Activated CD4-positive, alpha-beta T cell treated with anti-CD3 and anti-CD28 coated beads, Interleukin-2, amount 10 ng/mL, durations not matched to agents 7 days and 5 days (primary cell): ENCODE results near the gene BCL11B. TPM values are rescaled to one million over a fixed set of nuclear protein-coding genes. Genes with fewer than 3 reads are reported as not detected.

Experiments used
- CTCF ChIA-PET: fragments of 350-600 bp; sonication (Branson Sonifier 250); formaldehyde crosslinking; loops from one replicate; lab custom pipeline; 2021; ENCODE audit warnings: antibody characterized with exemption; lab: Charles Lee
- POLR2A ChIA-PET: fragments of 350-600 bp; sonication (Branson Sonifier 250); formaldehyde crosslinking; loops from one replicate; lab custom pipeline; 2021; ENCODE audit warnings: antibody characterized with exemption; lab: Charles Lee
- DNase-seq: peaks from one replicate; pipeline ENCODE4 v3.0.0-alpha.2; 2020
- H3K27ac Mint-ChIP-seq: one replicate; pipeline ENCODE4 v1.8.0; 2021; ENCODE audit warnings: mild to moderate bottlenecking, moderate library complexity, mixed read lengths
- H3K27me3 Mint-ChIP-seq: one replicate; pipeline ENCODE4 v1.8.0; 2021; ENCODE audit warnings: mixed read lengths
- H3K36me3 Mint-ChIP-seq: one replicate; pipeline ENCODE4 v1.8.0; 2021; ENCODE audit warnings: low read depth, mixed read lengths
- H3K4me1 Mint-ChIP-seq: one replicate; pipeline ENCODE4 v1.8.0; 2021; ENCODE audit warnings: mixed read lengths
- H3K4me3 Mint-ChIP-seq: one replicate; pipeline ENCODE4 v1.8.0; 2021; ENCODE audit warnings: mild to moderate bottlenecking, moderate library complexity, mixed read lengths
- H3K9me3 Mint-ChIP-seq: one replicate; pipeline ENCODE4 v1.8.0; 2021; ENCODE audit warnings: mixed read lengths
- total RNA-seq, 2 experiments: library from RNA; stranded (reverse); gene quantifications; one replicate each; pipeline ENCODE4 v1.2.3, GENCODE V29; 2021

Gene BCL11B
- total RNA-seq, 2 experiments from 2014 or later: 115 to 116 TPM

DNA sequence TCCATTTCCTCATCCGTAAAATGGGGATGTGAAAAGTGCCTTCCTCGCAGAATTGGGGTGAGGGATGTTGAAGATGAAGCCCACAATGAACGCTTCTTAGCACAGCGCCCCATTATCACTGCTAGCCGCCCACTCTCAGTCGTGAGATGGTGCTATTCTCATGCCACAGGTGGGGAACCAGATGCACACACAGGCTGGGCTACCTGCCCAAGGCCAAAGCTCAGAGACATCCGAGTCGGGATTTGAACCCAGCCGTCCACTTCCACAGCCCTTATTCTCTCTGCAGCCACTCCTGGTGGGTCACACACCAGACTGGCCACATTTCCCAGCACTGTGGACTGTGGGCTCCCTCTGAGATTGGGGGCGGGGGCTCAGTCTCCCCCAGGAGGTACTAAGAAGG is 55.8 kb downstream of the BCL11B start:
- no peaks in the 10 kb centered on the region for H3K27me3 Mint-ChIP-seq
- no peaks in the 10 kb centered on the region for H3K9me3 Mint-ChIP-seq
- peak overlapping the region; percentile 76 for H3K27ac Mint-ChIP-seq
- ChIA-PET CTCF (interaction anchor here (0.9 to 2.9 kb wide), 8 partner anchors 8 to 50 kb away, joined by 3 to 17 read pairs (median 4); no protein-coding TSS in a partner anchor), POLR2A (no interaction called here)
- DNase-seq: no peak
- peaks cover 91% of the 10 kb centered on the region for H3K4me1 Mint-ChIP-seq
- H3K4me3 Mint-ChIP-seq: peak overlapping the region; percentile 49
- peaks cover 66% of the 10 kb centered on the region for H3K36me3 Mint-ChIP-seq

DNA sequence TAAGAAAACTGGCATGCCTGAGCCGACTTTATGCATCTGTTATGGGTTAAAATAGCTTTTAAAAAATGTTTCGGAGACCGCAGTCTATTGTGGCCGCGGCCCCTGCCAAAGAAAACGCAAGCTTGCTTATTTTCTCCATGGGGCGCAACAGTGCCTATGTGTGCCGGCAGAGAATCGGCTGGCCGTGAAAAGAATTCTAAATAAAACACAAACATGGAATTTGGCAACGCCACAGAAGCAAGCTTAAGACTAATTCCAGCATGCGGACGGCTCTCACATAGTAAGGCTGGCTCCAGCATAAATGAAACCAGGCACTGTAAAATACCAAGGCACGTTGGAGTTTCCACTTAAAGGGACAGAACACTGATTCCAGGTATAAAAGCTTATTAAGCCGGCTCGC is 56.7 kb downstream of the BCL11B start:
- Mint-ChIP-seq H3K36me3 (peaks cover 68% of the 10 kb centered on the region), H3K9me3 (no peaks in the 10 kb centered on the region), H3K27me3 (no peaks in the 10 kb centered on the region), H3K27ac (peak overlapping the region; percentile 76), H3K4me3 (peak overlapping the region; percentile 49), H3K4me1 (peaks cover 94% of the 10 kb centered on the region)
- ChIA-PET POLR2A (no interaction called here), CTCF (interaction anchor here (0.5 to 2.9 kb wide), 12 partner anchors 9 to 51 kb away, joined by 3 to 17 read pairs (median 6); no protein-coding TSS in a partner anchor)
- no peak for DNase-seq

DNA sequence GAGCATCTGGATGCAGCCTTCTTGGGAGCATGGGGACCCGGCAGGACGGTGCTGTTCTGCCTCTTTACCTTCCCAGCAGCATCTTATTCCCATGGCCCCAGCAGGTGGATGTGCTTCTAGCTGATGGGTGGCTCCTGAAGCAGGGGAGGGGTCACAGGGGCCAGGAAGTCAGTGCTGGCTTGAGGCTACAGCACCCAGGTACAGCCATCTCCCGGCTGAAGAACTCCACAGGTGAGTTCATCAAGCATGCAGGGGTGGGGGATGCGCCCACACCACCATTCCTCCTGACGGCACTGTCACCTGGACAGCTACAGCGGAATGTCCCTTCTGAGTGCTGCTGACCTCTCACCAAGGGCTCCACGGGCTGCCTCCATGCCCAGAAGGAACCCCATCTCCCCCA is 57.3 kb downstream of the BCL11B start:
- Mint-ChIP-seq H3K27ac (peak overlapping the region; percentile 65), H3K4me3 (peak overlapping the region; percentile 49), H3K36me3 (peaks cover 68% of the 10 kb centered on the region), H3K4me1 (peaks cover 94% of the 10 kb centered on the region), H3K27me3 (no peaks in the 10 kb centered on the region), H3K9me3 (no peaks in the 10 kb centered on the region)
- POLR2A ChIA-PET: no interaction called here
- CTCF ChIA-PET: interaction anchor here (0.5 to 2.9 kb wide), 11 partner anchors 9 to 1102 kb away, joined by 3 to 17 read pairs (median 6); no protein-coding TSS in a partner anchor
- DNase-seq: no peak

DNA sequence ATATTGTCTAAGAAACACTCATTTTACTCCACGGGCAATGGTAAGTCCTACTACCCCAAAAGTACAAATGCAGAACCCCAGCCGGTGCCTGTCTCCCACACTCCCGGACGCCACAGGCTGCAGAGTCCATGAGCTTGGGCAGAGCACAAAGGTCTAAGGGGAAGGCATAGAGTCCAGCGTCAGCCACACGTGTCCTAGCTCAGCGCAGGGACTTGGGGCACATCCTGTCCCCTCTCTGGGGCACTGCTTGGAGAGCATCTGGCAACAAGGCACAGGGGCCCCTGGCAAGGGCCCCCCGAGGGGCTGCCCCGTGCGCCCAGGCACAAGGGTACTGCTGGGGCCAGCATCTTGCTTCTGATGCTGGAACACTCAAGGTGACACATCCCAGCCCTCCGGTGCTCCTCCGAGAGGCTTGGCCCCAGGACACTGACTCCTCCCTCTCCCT is 58.4 kb downstream of the BCL11B start:
- DNase-seq: no peak
- no peaks in the 10 kb centered on the region for H3K9me3 Mint-ChIP-seq
- peak overlapping the region; percentile 63 for H3K4me3 Mint-ChIP-seq
- peaks cover 71% of the 10 kb centered on the region for H3K36me3 Mint-ChIP-seq
- ChIA-PET CTCF (interaction anchor here (0.9 to 1.3 kb wide), 2 partner anchors 14 to 22 kb away, joined by 3 to 4 read pairs; no protein-coding TSS in a partner anchor), POLR2A (no interaction called here)
- no peaks in the 10 kb centered on the region for H3K27me3 Mint-ChIP-seq
- H3K27ac Mint-ChIP-seq: peak overlapping the region; percentile 85
- H3K4me1 Mint-ChIP-seq: peaks cover 96% of the 10 kb centered on the region

DNA sequence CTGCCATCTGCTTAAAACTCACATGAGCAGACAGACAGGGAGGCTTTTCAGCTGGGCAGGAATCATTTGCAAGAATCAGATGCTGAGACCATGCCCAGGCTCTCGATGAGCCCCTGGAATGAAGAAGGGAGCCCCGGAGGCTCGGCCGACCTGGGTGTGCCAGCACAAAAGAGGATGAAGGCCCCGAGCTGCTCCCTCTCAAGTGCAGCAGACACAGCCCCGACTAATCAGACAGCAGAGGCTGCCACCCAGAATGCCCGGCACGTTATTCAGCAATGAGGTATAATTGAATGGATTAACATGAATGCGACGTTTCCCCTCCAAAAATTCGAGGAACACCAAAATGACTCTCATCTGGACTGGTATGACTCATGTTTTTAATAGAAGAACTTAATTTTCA is 58.9 kb downstream of the BCL11B start:
- ChIA-PET CTCF (interaction anchor here (0.9 to 1.5 kb wide), 3 partner anchors 14 to 53 kb away, joined by 3 to 4 read pairs (median 4); no protein-coding TSS in a partner anchor), POLR2A (no interaction called here)
- peaks cover 96% of the 10 kb centered on the region for H3K4me1 Mint-ChIP-seq
- no peaks in the 10 kb centered on the region for H3K9me3 Mint-ChIP-seq
- no peak for DNase-seq
- peak overlapping the region; percentile 85 for H3K27ac Mint-ChIP-seq
- peak overlapping the region; percentile 63 for H3K4me3 Mint-ChIP-seq
- peaks cover 68% of the 10 kb centered on the region for H3K36me3 Mint-ChIP-seq
- H3K27me3 Mint-ChIP-seq: no peaks in the 10 kb centered on the region

DNA sequence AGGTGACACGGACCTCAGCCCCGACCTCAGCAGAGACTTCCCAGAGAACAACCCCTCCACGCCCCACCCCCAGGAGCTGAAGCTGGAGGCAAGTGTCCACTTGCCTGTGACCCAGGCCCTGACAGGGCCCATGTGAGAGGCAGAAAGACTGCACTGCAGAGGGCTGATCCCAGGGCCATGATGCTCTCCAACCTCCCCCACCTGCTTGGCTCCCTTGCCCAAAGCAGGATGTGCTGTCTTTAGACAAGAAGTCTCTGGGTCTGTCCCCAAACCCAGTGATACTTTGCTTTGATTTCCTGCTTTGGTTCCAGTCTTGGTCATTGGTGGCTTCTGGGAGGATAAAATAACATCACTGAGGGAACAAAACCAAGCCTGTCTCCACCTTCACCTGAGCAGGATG is 59.4 kb downstream of the BCL11B start:
- peaks cover 99% of the 10 kb centered on the region for H3K4me1 Mint-ChIP-seq
- peak overlapping the region; percentile 63 for H3K4me3 Mint-ChIP-seq
- POLR2A ChIA-PET: no interaction called here
- H3K36me3 Mint-ChIP-seq: peaks cover 72% of the 10 kb centered on the region
- no peaks in the 10 kb centered on the region for H3K27me3 Mint-ChIP-seq
- no peaks in the 10 kb centered on the region for H3K9me3 Mint-ChIP-seq
- CTCF ChIA-PET: interaction anchor here (0.9 to 1.5 kb wide), 2 partner anchors 15 to 53 kb away, joined by 3 to 4 read pairs; no protein-coding TSS in a partner anchor
- peak overlapping the region; percentile 85 for H3K27ac Mint-ChIP-seq
- no peak for DNase-seq

DNA sequence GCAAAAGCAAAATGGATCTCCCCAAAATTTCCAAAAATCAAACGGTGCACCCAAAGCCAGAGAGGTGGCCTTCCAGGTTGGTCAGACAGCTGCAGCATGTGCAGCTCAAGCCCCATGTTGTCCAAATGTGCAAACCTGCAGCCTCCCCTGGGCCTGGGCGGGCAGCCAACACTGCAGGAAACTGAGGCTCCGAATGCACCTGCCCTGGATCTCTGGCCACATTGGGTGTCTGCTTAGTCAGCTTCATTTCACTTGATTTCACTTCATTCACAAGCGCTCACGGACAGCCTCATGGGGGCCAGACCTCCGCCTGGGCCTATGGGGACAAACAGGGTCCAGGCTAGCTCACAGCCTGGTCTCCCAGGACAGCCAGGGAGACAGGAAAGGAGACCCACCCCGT is 59.8 kb downstream of the BCL11B start:
- ChIA-PET POLR2A (no interaction called here), CTCF (interaction anchor here (0.7 to 1.5 kb wide), 2 partner anchors 16 to 54 kb away, joined by 3 to 4 read pairs; no protein-coding TSS in a partner anchor)
- peaks cover 76% of the 10 kb centered on the region for H3K36me3 Mint-ChIP-seq
- H3K4me3 Mint-ChIP-seq: peak overlapping the region; percentile 63
- H3K27ac Mint-ChIP-seq: peak overlapping the region; percentile 85
- no peaks in the 10 kb centered on the region for H3K9me3 Mint-ChIP-seq
- peaks cover 99% of the 10 kb centered on the region for H3K4me1 Mint-ChIP-seq
- H3K27me3 Mint-ChIP-seq: no peaks in the 10 kb centered on the region
- no peak for DNase-seq

DNA sequence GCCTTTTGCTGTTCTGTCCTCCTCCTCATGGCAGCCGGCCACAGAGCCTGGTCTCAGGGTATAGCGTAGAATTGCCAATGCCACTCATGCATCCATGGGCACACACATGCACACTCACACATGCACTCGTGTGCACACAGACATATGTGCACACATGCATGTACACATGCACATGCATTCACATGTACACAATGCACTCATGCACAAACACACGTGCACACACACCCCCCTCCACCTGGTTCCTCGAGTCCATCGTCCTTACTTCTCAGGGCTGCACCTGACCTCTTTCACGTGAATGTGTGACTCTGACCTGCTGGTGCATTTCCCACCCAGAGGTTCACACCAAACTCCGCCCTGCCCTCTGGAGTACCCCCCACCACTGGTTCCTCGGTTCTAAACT is 60.6 kb downstream of the BCL11B start:
- H3K27me3 Mint-ChIP-seq: no peaks in the 10 kb centered on the region
- peak overlapping the region; percentile 85 for H3K27ac Mint-ChIP-seq
- peaks cover 99% of the 10 kb centered on the region for H3K4me1 Mint-ChIP-seq
- no peaks in the 10 kb centered on the region for H3K9me3 Mint-ChIP-seq
- H3K36me3 Mint-ChIP-seq: peaks cover 75% of the 10 kb centered on the region
- CTCF ChIA-PET: interaction anchor here (0.7 kb wide), 1 partner anchor 15 kb away, joined by 3 read pairs; no protein-coding TSS in a partner anchor
- POLR2A ChIA-PET: no interaction called here
- H3K4me3 Mint-ChIP-seq: peak overlapping the region; percentile 63
- DNase-seq: no peak

DNA sequence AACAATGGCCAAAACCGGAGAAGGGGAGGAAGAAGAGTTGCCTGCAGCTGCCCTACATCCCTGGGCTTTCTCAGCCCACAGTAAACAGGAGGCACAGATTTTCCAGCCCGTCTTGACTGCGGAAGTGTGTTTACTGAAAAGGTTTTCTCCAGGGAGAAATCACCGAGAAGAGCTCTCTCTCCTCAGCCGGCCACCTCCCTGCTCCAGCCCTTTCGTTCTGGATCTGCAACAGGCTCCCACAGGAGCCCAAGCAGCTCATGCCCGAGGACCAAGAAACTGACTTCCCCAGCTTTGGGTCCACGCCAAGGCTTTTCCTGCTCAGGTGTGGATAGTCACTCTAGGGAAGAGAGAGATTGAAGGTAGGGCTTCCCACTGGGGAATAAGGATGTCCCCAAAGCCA is 61.7 kb downstream of the BCL11B start:
- CTCF ChIA-PET: interaction anchor here (0.9 to 2.9 kb wide), 4 partner anchors 8 to 56 kb away, joined by 3 to 9 read pairs (median 4); no protein-coding TSS in a partner anchor
- peak overlapping the region; percentile 85 for H3K27ac Mint-ChIP-seq
- no peak for DNase-seq
- H3K36me3 Mint-ChIP-seq: peaks cover 79% of the 10 kb centered on the region
- POLR2A ChIA-PET: interaction anchor here (0.6 kb wide), 1 partner anchor 705 kb away, joined by 3 read pairs; no protein-coding TSS in a partner anchor
- H3K4me1 Mint-ChIP-seq: peaks cover 99% of the 10 kb centered on the region
- H3K9me3 Mint-ChIP-seq: no peaks in the 10 kb centered on the region
- no peak overlapping the region for H3K4me3 Mint-ChIP-seq
- no peaks in the 10 kb centered on the region for H3K27me3 Mint-ChIP-seq

DNA sequence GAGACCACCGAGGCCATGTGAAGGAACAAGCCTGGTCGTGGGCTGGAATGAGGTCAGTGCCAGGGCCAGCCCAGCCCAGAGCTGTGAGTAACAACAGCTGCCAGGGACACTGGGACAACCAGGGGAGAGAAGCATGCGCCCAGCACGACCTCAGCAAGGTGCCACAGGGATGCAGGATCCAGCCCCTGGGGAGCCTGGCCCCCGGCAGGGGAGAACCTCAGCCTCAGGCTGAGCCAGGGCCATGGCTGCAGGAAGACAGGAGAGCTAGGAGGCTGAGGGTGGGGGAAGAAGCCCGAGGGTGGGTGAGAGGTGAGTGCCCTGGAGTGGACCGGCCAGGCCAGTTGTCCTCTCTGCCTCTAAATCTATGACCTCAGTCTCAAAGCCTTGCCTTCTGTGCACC is 62.6 kb downstream of the BCL11B start:
- Mint-ChIP-seq H3K27ac (peak overlapping the region; percentile 85), H3K4me3 (peak overlapping the region; percentile 20), H3K36me3 (peaks cover 86% of the 10 kb centered on the region), H3K27me3 (no peaks in the 10 kb centered on the region), H3K4me1 (peaks cover 99% of the 10 kb centered on the region), H3K9me3 (no peaks in the 10 kb centered on the region)
- no peak for DNase-seq
- POLR2A ChIA-PET: no interaction called here
- CTCF ChIA-PET: interaction anchor here (1.0 to 2.9 kb wide), 5 partner anchors 21 to 57 kb away, joined by 3 to 9 read pairs (median 4); no protein-coding TSS in a partner anchor

DNA sequence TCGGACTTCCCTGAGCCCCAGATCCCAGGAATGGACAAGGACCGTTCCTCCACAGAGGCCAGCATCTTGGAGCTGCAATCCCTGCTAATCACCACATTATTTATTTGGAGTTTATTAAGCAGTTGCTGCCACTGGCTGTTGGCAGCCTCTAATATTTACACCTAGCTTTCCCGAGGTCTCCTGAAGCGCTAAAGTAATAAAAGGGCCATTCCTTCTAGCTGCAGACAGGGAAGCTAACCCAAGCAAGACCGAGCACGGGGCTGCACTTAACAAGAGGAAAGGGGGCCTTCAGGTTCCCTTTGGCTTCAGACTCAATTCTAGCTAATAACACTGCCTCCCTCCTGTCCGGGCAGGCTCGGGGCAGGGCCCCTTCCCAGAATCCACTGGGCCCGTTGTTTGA is 63.7 kb downstream of the BCL11B start:
- peaks cover 87% of the 10 kb centered on the region for H3K36me3 Mint-ChIP-seq
- H3K9me3 Mint-ChIP-seq: no peaks in the 10 kb centered on the region
- no peaks in the 10 kb centered on the region for H3K27me3 Mint-ChIP-seq
- ChIA-PET CTCF (interaction anchor here (1.0 to 2.9 kb wide), 6 partner anchors 11 to 36 kb away, joined by 3 to 9 read pairs (median 4); no protein-coding TSS in a partner anchor), POLR2A (interaction anchor here (0.7 kb wide), 1 partner anchor 19 kb away, joined by 3 read pairs; no protein-coding TSS in a partner anchor)
- peaks cover 100% of the 10 kb centered on the region for H3K4me1 Mint-ChIP-seq
- no peak overlapping the region for H3K4me3 Mint-ChIP-seq
- no peak for DNase-seq
- H3K27ac Mint-ChIP-seq: peak overlapping the region; percentile 79

DNA sequence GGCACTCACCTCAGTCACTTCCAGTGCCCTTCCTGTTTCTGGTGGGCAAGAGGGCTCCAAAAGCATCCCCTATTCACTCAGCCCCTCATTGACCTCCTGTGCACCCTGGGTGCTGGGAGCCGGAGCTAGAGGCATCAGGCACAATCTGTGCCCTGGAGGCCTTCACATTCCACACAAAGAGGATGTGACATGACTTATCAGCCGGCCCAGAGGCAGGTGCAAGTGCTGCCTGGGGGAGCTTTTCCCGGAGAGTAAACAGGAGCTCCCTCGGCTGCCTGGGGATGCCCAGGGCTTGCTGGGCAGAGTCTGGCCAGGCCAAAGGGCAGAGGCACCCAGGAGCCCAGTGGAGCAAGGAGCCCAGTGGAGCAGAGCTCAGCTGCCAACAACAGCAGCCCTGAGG is 64.5 kb downstream of the BCL11B start:
- Mint-ChIP-seq H3K9me3 (no peaks in the 10 kb centered on the region), H3K4me3 (peak overlapping the region; percentile 30), H3K27me3 (no peaks in the 10 kb centered on the region), H3K4me1 (peaks cover 100% of the 10 kb centered on the region), H3K27ac (peak overlapping the region; percentile 81), H3K36me3 (peaks cover 87% of the 10 kb centered on the region)
- DNase-seq: no peak
- ChIA-PET CTCF (interaction anchor here (0.6 to 2.9 kb wide), 8 partner anchors 10 to 43 kb away, joined by 3 to 14 read pairs (median 4); no protein-coding TSS in a partner anchor), POLR2A (interaction anchor here (0.8 kb wide), 1 partner anchor 23 kb away, joined by 3 read pairs; no protein-coding TSS in a partner anchor)

DNA sequence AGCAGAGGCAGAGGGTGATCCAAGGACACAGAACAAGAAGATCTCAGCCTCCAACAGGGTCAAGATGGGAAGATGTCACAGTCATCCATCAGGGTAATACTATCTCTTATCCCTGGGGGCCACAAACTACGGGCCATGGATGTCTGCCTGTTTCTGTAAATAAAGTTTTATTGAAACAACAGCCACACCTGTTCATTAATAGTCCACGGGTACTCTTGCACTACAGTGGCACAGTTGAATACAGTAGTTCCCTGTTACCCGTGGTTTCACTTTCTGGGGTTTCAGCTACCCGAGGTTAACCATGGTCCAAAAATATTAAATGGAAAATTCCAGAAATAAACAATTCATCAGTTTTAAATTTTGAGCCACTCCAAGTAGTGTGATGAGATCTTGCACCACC is 65.9 kb downstream of the BCL11B start:
- H3K27ac Mint-ChIP-seq: peak overlapping the region; percentile 81
- no peak for DNase-seq
- H3K4me1 Mint-ChIP-seq: peaks cover 100% of the 10 kb centered on the region
- no peaks in the 10 kb centered on the region for H3K27me3 Mint-ChIP-seq
- H3K9me3 Mint-ChIP-seq: no peaks in the 10 kb centered on the region
- peaks cover 85% of the 10 kb centered on the region for H3K36me3 Mint-ChIP-seq
- ChIA-PET CTCF (interaction anchor here (1.0 to 1.8 kb wide), 4 partner anchors 9 to 30 kb away, joined by 3 to 5 read pairs (median 4); no protein-coding TSS in a partner anchor), POLR2A (no interaction called here)
- peak overlapping the region; percentile 61 for H3K4me3 Mint-ChIP-seq
